ENCODE results near the gene TPH2.

The TPH2 gene

GRCh38 chr12:72006766-72007165, 68.1 kb downstream of the TPH2 start:
- no peak for TF ChIP-seq CTCF (IDR thresholded peaks at IDR 0.05; ENCODE audit: low read depth, low read length, missing control alignments)
- DNase-seq (ENCODE audit: low read depth): no peak

GRCh38 chr12:72010356-72010755, 71.7 kb downstream of the TPH2 start:
- no peak for TF ChIP-seq CTCF (IDR thresholded peaks at IDR 0.05; ENCODE audit: low read depth, low read length, missing control alignments)
- no peak overlapping the region for H3K4me3 ChIP-seq (ENCODE audit: low read depth, low read length)
- DNase-seq (ENCODE audit: low read depth): no peak

More at GRCh38 chr12:72006766-72007165, 68.1 kb downstream of the TPH2 start:
- H3K4me3 ChIP-seq (ENCODE audit: low read depth, low read length): no peak overlapping the region

- DNase-seq (ENCODE audit: low read depth): no peak
- no peak overlapping the region for H3K4me3 ChIP-seq (ENCODE audit: low read depth, low read length)
- no peak for TF ChIP-seq CTCF (IDR thresholded peaks at IDR 0.05; ENCODE audit: low read depth, low read length, missing control alignments)
These were observed 72.7 kb downstream of the TPH2 start for GRCh38 chr12:72011374-72011773.

- no peak for DNase-seq (ENCODE audit: low read depth)
- no peak overlapping the region for H3K4me3 ChIP-seq (ENCODE audit: low read depth, low read length)
- TF ChIP-seq CTCF (IDR thresholded peaks at IDR 0.05; ENCODE audit: low read depth, low read length, missing control alignments): no peak
These were observed 74.2 kb downstream of the TPH2 start for GRCh38 chr12:72012874-72013273.

GRCh38 chr12:72015895-72016294, 77.2 kb downstream of the TPH2 start:
- no peak for DNase-seq (ENCODE audit: low read depth)
- no peak overlapping the region for H3K4me3 ChIP-seq (ENCODE audit: low read depth, low read length)
- TF ChIP-seq CTCF (IDR thresholded peaks at IDR 0.05; ENCODE audit: low read depth, low read length, missing control alignments): no peak

GRCh38 chr12:72017054-72017651, 78.5 kb downstream of the TPH2 start:
- TF ChIP-seq CTCF (IDR thresholded peaks at IDR 0.05; ENCODE audit: low read depth, low read length, missing control alignments): peak; percentile 84
- DNase-seq (ENCODE audit: low read depth): peak; percentile 45

GRCh38 chr12:72018036-72018435, 79.4 kb downstream of the TPH2 start:
- no peak overlapping the region for H3K4me3 ChIP-seq (ENCODE audit: low read depth, low read length)
- no peak for DNase-seq (ENCODE audit: low read depth)
- TF ChIP-seq CTCF (IDR thresholded peaks at IDR 0.05; ENCODE audit: low read depth, low read length, missing control alignments): no peak

More at GRCh38 chr12:72017054-72017651, 78.5 kb downstream of the TPH2 start:
- no peak overlapping the region for H3K4me3 ChIP-seq (ENCODE audit: low read depth, low read length)

Data from GM12864 (cell line).